ENCODE measurements around the gene DNAJB9. TPM values are rescaled to one million over a fixed set of nuclear protein-coding genes. Genes with fewer than 3 reads are reported as not detected.
"Not testable (repeated sequence)": the region's sequence is repeated elsewhere in the genome, so short reads cannot be mapped to it uniquely, and the experiment has no call there.

The DNAJB9 gene
- total RNA-seq, 2 donors from 2014 or later = 13.9 to 41.2 TPM

- ATAC-seq (no peak), DNase-seq (ENCODE audit: low spot score) (no peak)
- H3K36me3 Mint-ChIP-seq = no peaks in the 10 kb centered on the region
- H3K27me3 Mint-ChIP-seq = peaks cover 4 to 7% of the 10 kb centered on the region in 2 donors
- H3K4me1 Mint-ChIP-seq (ENCODE audit: low read depth in 2 of 2) = no peaks in the 10 kb centered on the region
- H3K27ac Mint-ChIP-seq = no peak overlapping the region
- no peaks in the 10 kb centered on the region for H3K9me3 Mint-ChIP-seq
- H3K4me3 Mint-ChIP-seq = no peak overlapping the region
Observed at GRCh38 chr7:108541478-108541877, 28.2 kb upstream of the DNAJB9 start.

- not testable (repeated sequence) for H3K27ac Mint-ChIP-seq; ATAC-seq; DNase-seq (ENCODE audit: low spot score); H3K36me3 Mint-ChIP-seq; H3K4me3 Mint-ChIP-seq; H3K27me3 Mint-ChIP-seq; H3K4me1 Mint-ChIP-seq (ENCODE audit: low read depth in 2 of 2); H3K9me3 Mint-ChIP-seq
Observed at GRCh38 chr7:108548141-108548896, 21.4 kb upstream of the DNAJB9 start.

GRCh38 chr7:108556665-108557064, 13.0 kb upstream of the DNAJB9 start:
- H3K4me3 Mint-ChIP-seq; H3K9me3 Mint-ChIP-seq; ATAC-seq; H3K4me1 Mint-ChIP-seq (ENCODE audit: low read depth in 2 of 2); DNase-seq (ENCODE audit: low spot score); H3K27ac Mint-ChIP-seq; H3K27me3 Mint-ChIP-seq: not testable (repeated sequence)
- H3K36me3 Mint-ChIP-seq = peaks cover 24% of the 10 kb centered on the region

GRCh38 chr7:108557191-108557590, 12.5 kb upstream of the DNAJB9 start:
- Mint-ChIP-seq H3K4me1 (ENCODE audit: low read depth in 2 of 2) (peaks cover 0 to 5% of the 10 kb centered on the region in 2 donors), H3K27ac (no peak overlapping the region), H3K36me3 (peaks cover 25% of the 10 kb centered on the region), H3K27me3 (no peaks in the 10 kb centered on the region), H3K9me3 (peaks cover 9% of the 10 kb centered on the region), H3K4me3 (no peak overlapping the region)
- no peak for DNase-seq (ENCODE audit: low spot score)
- ATAC-seq = no peak

GRCh38 chr7:108557617-108558016, 12.1 kb upstream of the DNAJB9 start:
- Mint-ChIP-seq H3K4me1 (ENCODE audit: low read depth in 2 of 2) (peaks cover 0 to 5% of the 10 kb centered on the region in 2 donors), H3K4me3 (no peak overlapping the region), H3K9me3 (peaks cover 9% of the 10 kb centered on the region), H3K27me3 (no peaks in the 10 kb centered on the region), H3K36me3 (peaks cover 25% of the 10 kb centered on the region), H3K27ac (no peak overlapping the region)
- DNase-seq (ENCODE audit: low spot score) = no peak
- ATAC-seq = no peak

GRCh38 chr7:108559253-108559652, 10.4 kb upstream of the DNAJB9 start:
- no peak overlapping the region for H3K4me3 Mint-ChIP-seq
- no peaks in the 10 kb centered on the region for H3K27me3 Mint-ChIP-seq
- DNase-seq (ENCODE audit: low spot score) (no peak), ATAC-seq (no peak)
- peaks cover 28% of the 10 kb centered on the region for H3K36me3 Mint-ChIP-seq
- peaks cover 0 to 5% of the 10 kb centered on the region in 2 donors for H3K4me1 Mint-ChIP-seq (ENCODE audit: low read depth in 2 of 2)
- H3K9me3 Mint-ChIP-seq = peaks cover 9% of the 10 kb centered on the region
- no peak overlapping the region for H3K27ac Mint-ChIP-seq

GRCh38 chr7:108561047-108561619, 8.5 kb upstream of the DNAJB9 start:
- Mint-ChIP-seq H3K36me3 (peaks cover 40% of the 10 kb centered on the region), H3K9me3 (peaks cover 9% of the 10 kb centered on the region), H3K4me3 (no peak overlapping the region), H3K27me3 (no peaks in the 10 kb centered on the region), H3K4me1 (ENCODE audit: low read depth in 2 of 2) (peaks cover 5 to 6% of the 10 kb centered on the region in 2 donors), H3K27ac (no peak overlapping the region)
- ATAC-seq = no peak
- no peak for DNase-seq (ENCODE audit: low spot score)

GRCh38 chr7:108565987-108566386, 3.7 kb upstream of the DNAJB9 start:
- no peak for DNase-seq (ENCODE audit: low spot score)
- no peak overlapping the region for H3K4me3 Mint-ChIP-seq
- no peak for ATAC-seq
- peaks cover 25% of the 10 kb centered on the region for H3K36me3 Mint-ChIP-seq
- H3K9me3 Mint-ChIP-seq = no peaks in the 10 kb centered on the region
- H3K4me1 Mint-ChIP-seq (ENCODE audit: low read depth in 2 of 2) = peaks cover 15 to 25% of the 10 kb centered on the region in 2 donors
- no peaks in the 10 kb centered on the region for H3K27me3 Mint-ChIP-seq
- H3K27ac Mint-ChIP-seq = no peak overlapping the region

- peak overlapping the region; percentile 99 to 100 for H3K27ac Mint-ChIP-seq
- no peaks in the 10 kb centered on the region for H3K27me3 Mint-ChIP-seq
- DNase-seq (ENCODE audit: low spot score) (no peak), ATAC-seq (no peak)
- H3K9me3 Mint-ChIP-seq = no peaks in the 10 kb centered on the region
- H3K36me3 Mint-ChIP-seq = peaks cover 24% of the 10 kb centered on the region
- H3K4me3 Mint-ChIP-seq = peak overlapping the region; percentile 98
- peaks cover 27 to 34% of the 10 kb centered on the region in 2 donors for H3K4me1 Mint-ChIP-seq (ENCODE audit: low read depth in 2 of 2)
Observed at GRCh38 chr7:108568801-108569380, 783 bp upstream of the DNAJB9 start.

- DNase-seq (ENCODE audit: low spot score) = peak; percentile 60
- ATAC-seq = no peak
- Mint-ChIP-seq H3K36me3 (peaks cover 16% of the 10 kb centered on the region), H3K27me3 (no peaks in the 10 kb centered on the region), H3K27ac (peak overlapping the region; percentile 99 to 100), H3K4me3 (peak overlapping the region; percentile 98), H3K9me3 (no peaks in the 10 kb centered on the region), H3K4me1 (ENCODE audit: low read depth in 2 of 2) (peaks cover 30 to 40% of the 10 kb centered on the region in 2 donors)
Observed at GRCh38 chr7:108570146-108570755, 577 bp downstream of the DNAJB9 start.

GRCh38 chr7:108572480-108572879, 2.8 kb downstream of the DNAJB9 start:
- Mint-ChIP-seq H3K4me3 (no peak overlapping the region), H3K4me1 (ENCODE audit: low read depth in 2 of 2) (peaks cover 37 to 53% of the 10 kb centered on the region in 2 donors), H3K9me3 (no peaks in the 10 kb centered on the region), H3K27ac (no peak overlapping the region), H3K27me3 (no peaks in the 10 kb centered on the region), H3K36me3 (peaks cover 25% of the 10 kb centered on the region)
- ATAC-seq = no peak
- no peak for DNase-seq (ENCODE audit: low spot score)

- no peaks in the 10 kb centered on the region for H3K9me3 Mint-ChIP-seq
- H3K27ac Mint-ChIP-seq = no peak overlapping the region
- DNase-seq (ENCODE audit: low spot score) (no peak), ATAC-seq (no peak)
- H3K27me3 Mint-ChIP-seq = no peaks in the 10 kb centered on the region
- peaks cover 29% of the 10 kb centered on the region for H3K36me3 Mint-ChIP-seq
- peaks cover 32 to 41% of the 10 kb centered on the region in 2 donors for H3K4me1 Mint-ChIP-seq (ENCODE audit: low read depth in 2 of 2)
- no peak overlapping the region for H3K4me3 Mint-ChIP-seq
Observed at GRCh38 chr7:108575156-108575555, 5.5 kb downstream of the DNAJB9 start.

GRCh38 chr7:108576116-108576515, 6.4 kb downstream of the DNAJB9 start:
- Mint-ChIP-seq H3K36me3 (peaks cover 25% of the 10 kb centered on the region), H3K4me3 (no peak overlapping the region), H3K9me3 (no peaks in the 10 kb centered on the region), H3K27me3 (no peaks in the 10 kb centered on the region), H3K4me1 (ENCODE audit: low read depth in 2 of 2) (peaks cover 26 to 32% of the 10 kb centered on the region in 2 donors), H3K27ac (no peak overlapping the region)
- no peak for DNase-seq (ENCODE audit: low spot score)
- ATAC-seq = no peak

- no peak for ATAC-seq
- H3K27me3 Mint-ChIP-seq = no peaks in the 10 kb centered on the region
- H3K27ac Mint-ChIP-seq = no peak overlapping the region
- peaks cover 14 to 18% of the 10 kb centered on the region in 2 donors for H3K4me1 Mint-ChIP-seq (ENCODE audit: low read depth in 2 of 2)
- no peak for DNase-seq (ENCODE audit: low spot score)
- H3K4me3 Mint-ChIP-seq = no peak overlapping the region
- peaks cover 19% of the 10 kb centered on the region for H3K36me3 Mint-ChIP-seq
- no peaks in the 10 kb centered on the region for H3K9me3 Mint-ChIP-seq
Observed at GRCh38 chr7:108578937-108579336, 9.3 kb downstream of the DNAJB9 start.
